GM12864 (cell line): ENCODE data around the gene DHRS13.

Source experiments
- DNase-seq: peaks from one replicate; pipeline ENCODE4 v3.0.0-alpha.2; 2011; ENCODE audit warnings: low read depth
- H3K4me3 ChIP-seq: 2 replicates; pipeline ENCODE4 v1.5.1; 2011; ENCODE audit warnings: mild to moderate bottlenecking, low read depth, low read length, control low read depth
- TF ChIP-seq, protein P1 (sequence below): IDR thresholded peaks from 2 replicates; pipeline ENCODE4 v1.5.1; 2011; ENCODE audit warnings: low read depth, mild to moderate bottlenecking, moderate library complexity, low read length, control low read depth, inconsistent platforms; ENCODE audit errors: missing control alignments

DHRS13 gene

DNA sequence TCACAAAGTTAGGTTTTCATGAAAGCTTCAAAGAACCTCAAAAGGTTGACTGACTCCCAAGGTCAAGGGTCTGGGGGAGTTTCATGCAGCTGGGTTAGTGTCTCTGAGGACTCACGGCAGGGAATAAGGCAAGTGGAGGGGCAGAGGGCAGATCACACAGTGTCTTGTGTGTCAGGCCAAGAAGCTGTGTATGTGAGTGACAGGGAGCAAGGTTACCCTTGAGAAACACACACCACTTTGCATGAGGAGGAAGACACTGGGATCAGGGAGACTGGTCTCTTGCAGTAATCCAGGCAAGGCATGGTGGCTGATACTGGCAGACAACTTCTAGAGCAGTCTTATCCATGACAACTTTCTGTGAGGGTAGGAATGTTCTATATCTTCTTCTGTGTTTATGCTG is 11.7 kb downstream of the DHRS13 start:
- TF ChIP-seq, protein P1, sequence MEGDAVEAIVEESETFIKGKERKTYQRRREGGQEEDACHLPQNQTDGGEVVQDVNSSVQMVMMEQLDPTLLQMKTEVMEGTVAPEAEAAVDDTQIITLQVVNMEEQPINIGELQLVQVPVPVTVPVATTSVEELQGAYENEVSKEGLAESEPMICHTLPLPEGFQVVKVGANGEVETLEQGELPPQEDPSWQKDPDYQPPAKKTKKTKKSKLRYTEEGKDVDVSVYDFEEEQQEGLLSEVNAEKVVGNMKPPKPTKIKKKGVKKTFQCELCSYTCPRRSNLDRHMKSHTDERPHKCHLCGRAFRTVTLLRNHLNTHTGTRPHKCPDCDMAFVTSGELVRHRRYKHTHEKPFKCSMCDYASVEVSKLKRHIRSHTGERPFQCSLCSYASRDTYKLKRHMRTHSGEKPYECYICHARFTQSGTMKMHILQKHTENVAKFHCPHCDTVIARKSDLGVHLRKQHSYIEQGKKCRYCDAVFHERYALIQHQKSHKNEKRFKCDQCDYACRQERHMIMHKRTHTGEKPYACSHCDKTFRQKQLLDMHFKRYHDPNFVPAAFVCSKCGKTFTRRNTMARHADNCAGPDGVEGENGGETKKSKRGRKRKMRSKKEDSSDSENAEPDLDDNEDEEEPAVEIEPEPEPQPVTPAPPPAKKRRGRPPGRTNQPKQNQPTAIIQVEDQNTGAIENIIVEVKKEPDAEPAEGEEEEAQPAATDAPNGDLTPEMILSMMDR = no peak
- no peak overlapping the region for H3K4me3 ChIP-seq
- DNase-seq = no peak

DNA sequence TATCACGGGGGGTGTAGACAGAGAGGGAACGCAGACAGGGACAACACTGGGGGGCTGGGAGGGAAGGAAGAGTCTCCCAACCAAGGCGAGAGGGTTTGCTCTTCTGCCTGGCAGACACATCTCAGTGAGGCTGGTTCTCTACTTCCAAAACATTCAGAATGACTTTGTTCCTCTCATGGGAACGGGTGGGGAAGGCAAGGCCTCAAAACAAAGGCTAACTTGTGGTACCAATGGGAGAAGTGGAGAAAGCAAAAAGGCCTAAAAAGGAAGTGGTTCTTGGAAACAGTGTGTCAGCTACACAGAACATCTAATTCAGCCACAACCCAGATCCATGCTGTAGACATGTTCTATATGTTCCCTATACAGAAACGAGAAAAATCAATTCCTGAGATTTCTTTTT is 12.9 kb downstream of the DHRS13 start:
- TF ChIP-seq, protein P1 = no peak
- DNase-seq = no peak
- no peak overlapping the region for H3K4me3 ChIP-seq

DNA sequence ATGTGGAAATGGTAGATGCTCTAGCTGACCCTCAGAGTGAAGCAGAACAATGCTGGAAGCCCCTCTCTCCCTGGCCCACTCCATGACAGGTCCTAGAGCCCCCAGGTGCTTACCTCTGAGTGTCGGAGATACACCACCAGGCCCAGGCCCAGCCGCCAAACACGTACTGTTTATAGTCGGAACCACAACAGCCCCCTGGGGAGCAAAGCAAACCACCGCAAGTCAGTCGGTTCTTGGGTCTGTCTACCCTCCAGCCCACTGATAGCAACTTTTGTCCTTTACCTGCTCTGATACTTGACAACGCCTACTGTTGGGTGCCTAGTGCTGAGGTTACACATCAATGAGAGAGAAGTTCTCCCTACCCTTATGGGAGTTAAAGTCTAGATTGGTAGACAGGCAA is 14.0 kb downstream of the DHRS13 start:
- TF ChIP-seq, protein P1 = no peak
- H3K4me3 ChIP-seq = no peak overlapping the region
- no peak for DNase-seq

DNA sequence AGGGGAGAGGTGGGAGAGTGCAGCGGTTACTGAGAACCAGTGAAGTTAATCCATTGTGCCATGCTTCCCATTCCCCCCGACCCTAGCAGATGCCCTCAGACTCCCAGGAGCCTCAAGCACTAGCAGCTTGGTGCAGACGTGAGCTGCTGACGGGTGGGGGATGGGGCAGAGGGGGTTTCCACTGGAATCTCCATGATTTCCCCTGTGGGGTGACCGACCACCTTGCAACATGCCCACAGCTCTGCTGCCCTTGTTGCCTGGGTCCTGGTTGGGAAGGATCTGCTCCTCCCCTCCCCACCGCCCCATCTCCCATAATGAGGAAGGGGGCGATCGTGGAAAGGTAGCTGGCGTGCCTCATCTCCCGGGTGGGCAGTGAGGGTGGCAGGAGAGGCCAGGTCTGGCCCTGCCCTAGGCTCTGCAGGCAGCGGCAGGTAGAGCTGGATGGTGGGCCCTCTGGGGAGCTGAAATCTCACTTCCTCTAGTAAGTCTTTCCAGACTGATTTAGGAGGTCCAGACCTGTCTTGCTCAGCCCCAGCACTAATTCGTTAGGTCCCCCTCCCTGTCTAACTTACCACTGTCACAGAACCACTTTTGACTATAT is 14.9 kb downstream of the DHRS13 start:
- no peak for DNase-seq
- TF ChIP-seq, protein P1 = no peak
- H3K4me3 ChIP-seq = no peak overlapping the region

DNA sequence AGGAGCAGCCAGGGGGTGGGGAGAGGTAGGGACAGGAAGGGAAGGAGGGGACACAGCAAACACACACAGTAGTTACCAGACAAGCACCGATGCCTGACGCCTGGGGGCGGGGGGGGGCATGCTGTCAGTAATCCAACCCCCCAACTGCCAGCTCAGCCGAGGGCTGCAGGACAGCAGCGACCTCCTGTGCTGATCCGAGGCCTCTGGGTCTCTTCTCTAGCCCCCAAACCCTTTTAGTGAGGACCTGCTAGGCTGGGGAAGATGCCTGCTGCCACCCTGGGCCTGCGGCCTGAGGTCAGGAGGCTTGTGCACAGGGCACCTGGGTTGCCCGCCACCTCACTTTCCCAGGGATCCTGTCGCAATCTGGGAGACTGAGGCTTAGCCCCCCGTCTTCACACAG is 16.9 kb downstream of the DHRS13 start:
- no peak for DNase-seq
- no peak overlapping the region for H3K4me3 ChIP-seq
- TF ChIP-seq, protein P1 = no peak

DNA sequence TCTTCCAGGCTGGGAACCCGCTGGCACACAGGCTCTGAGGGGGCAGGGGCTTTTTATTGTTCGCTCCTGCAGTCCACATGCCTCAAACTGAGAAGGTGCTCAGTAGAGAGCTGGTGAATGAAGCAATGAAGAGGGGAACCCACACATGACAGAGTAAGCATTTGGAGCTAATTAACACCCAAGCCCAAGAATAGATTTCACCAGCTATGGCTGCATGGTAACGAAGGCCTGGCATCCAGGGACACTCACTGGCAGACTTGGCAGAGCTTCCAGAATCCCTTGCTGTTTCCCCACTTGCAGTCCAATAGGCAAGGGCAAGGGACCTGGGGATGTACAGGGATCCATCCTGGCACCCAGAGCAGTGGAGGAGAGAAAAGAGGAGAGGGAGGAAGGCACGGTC is 17.5 kb downstream of the DHRS13 start:
- no peak overlapping the region for H3K4me3 ChIP-seq
- TF ChIP-seq, protein P1 = no peak
- DNase-seq = no peak

DNA sequence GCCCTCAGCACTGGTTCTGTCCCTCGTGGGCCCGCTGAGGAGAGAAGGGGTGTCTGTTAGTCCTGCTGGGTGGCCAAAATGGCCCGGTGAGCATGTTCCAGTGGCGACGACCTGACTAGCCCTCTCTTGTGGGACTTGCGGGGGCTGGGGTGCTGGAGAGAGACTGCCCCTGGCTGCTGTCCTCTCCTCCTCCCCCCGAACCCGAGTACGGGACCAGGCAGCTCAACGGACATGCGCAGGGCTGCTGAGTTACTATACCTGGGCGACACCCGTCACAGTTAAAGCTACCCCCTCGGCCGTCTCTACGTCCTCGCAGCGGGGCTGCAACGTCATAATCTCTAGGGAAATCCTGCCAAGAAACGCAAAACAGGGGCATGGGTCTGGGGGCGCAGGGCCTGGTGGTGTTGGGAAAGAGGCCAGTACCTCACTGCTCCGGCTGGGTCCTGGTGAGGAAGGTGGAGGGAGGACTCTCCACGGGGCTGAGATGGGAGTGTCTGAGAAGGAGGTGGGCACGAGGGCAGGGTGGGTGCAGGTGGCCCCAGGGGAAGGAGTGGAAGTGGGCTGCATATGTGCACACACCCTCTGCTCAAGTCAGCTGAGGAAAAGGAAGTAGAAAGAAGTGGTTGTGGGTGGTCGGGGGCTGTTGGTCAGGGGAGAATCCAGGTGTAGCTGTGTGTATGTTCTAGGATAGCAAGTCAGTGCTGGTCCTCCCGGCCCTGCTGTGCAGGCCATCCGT is 18.7 kb downstream of the DHRS13 start:
- TF ChIP-seq, protein P1 = no peak
- H3K4me3 ChIP-seq = no peak overlapping the region
- no peak for DNase-seq
